ENCODE measurements around the gene MFSD1.

MFSD1 gene, protein sequence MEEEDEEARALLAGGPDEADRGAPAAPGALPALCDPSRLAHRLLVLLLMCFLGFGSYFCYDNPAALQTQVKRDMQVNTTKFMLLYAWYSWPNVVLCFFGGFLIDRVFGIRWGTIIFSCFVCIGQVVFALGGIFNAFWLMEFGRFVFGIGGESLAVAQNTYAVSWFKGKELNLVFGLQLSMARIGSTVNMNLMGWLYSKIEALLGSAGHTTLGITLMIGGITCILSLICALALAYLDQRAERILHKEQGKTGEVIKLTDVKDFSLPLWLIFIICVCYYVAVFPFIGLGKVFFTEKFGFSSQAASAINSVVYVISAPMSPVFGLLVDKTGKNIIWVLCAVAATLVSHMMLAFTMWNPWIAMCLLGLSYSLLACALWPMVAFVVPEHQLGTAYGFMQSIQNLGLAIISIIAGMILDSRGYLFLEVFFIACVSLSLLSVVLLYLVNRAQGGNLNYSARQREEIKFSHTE

DNA sequence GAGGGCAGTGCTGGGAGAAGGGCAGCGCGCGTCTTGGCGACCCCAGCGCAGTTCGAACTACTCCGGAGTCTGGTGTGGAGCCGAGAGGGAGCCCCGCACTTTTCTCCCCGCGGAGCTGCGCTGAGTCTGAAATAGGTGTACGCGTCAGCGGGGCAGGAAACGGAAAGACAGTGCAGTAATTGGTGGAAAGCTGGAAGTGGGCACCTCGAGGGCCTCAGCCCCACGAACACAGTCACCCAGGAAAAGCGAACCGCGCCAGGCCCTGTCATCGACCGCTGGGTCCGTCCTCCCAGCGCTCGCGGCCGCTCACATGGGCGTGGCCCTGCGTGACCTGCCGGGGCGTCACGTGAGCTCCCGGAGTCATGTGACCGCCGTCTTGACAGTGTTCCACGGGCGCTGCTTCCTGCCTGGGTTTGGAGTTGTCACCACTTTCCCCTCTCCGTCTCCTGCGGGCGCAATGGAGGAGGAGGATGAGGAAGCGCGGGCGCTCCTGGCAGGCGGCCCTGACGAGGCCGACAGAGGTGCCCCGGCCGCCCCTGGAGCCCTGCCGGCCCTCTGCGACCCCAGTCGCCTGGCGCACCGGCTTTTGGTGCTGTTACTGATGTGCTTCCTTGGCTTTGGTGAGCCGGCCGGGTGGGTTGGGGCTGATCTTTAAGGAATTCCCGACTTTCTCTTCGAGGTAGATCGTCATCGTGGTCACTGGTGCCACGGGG is at the start of gene MFSD1:
TSS of gene MFSD1 (plus strand) at position 359 of the 713 bp plus-strand sequence. CDS start at position 458, 99 bp downstream.
- Histone ChIP-seq H3K27ac (ENCODE audit: low read depth, low read length) (no peak within 1 kb of the TSS), H3K9me3 (ENCODE audit: control insufficient read depth, insufficient read depth, low read length) (no peaks in the 10 kb centered on the region), H3K9ac (ENCODE audit: low read depth, low read length) (peak within 1 kb of the TSS; percentile 46; the same call in 1 of the 2 replicates), H3K27me3 (ENCODE audit: control insufficient read depth, insufficient read depth, low read length) (peaks cover 24% of the 10 kb centered on the region), H3K36me3 (ENCODE audit: control insufficient read depth, insufficient read depth, low read length) (no peaks in the 10 kb centered on the region), H3K4me3 (ENCODE audit: low read depth, low read length) (peak within 1 kb of the TSS; percentile 95), H3K4me1 (ENCODE audit: control insufficient read depth, insufficient read depth, low read length) (peaks cover 8% of the 10 kb centered on the region; the same call in 1 of the 2 replicates)

- no peak overlapping the region for H3K9ac ChIP-seq (ENCODE audit: low read depth, low read length)
- no peaks in the 10 kb centered on the region for H3K9me3 ChIP-seq (ENCODE audit: control insufficient read depth, insufficient read depth, low read length)
- H3K4me1 ChIP-seq (ENCODE audit: control insufficient read depth, insufficient read depth, low read length): no peaks in the 10 kb centered on the region
- H3K27ac ChIP-seq (ENCODE audit: low read depth, low read length): no peak overlapping the region
- H3K36me3 ChIP-seq (ENCODE audit: control insufficient read depth, insufficient read depth, low read length): no peaks in the 10 kb centered on the region
- H3K4me3 ChIP-seq (ENCODE audit: low read depth, low read length): no peak overlapping the region
- H3K27me3 ChIP-seq (ENCODE audit: control insufficient read depth, insufficient read depth, low read length): no peaks in the 10 kb centered on the region
Measured at GRCh38 chr3:158753854-158754253, 48.0 kb upstream of the MFSD1 start.

DNA sequence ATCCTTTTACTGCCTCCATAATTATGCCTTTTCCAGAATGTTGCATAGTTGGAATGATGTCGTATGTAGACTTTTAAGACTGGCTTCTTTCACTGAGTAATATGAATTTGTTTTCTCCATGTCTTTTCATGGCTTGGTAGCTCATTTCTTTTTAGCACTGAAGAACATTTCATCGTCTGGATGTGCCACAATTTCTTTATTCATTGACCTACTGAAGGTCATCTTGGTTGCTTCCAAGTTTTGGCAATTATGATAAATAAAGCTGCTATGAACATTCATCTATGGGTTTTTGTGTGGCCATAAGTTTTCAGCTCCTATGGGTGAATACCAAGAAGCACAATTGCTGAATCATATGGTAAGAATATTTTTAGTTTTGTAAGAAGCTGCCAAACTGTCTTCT is 46.4 kb upstream of the MFSD1 start:
- H3K27ac ChIP-seq (ENCODE audit: low read depth, low read length): no peak overlapping the region
- no peaks in the 10 kb centered on the region for H3K36me3 ChIP-seq (ENCODE audit: control insufficient read depth, insufficient read depth, low read length)
- no peaks in the 10 kb centered on the region for H3K9me3 ChIP-seq (ENCODE audit: control insufficient read depth, insufficient read depth, low read length)
- no peak overlapping the region for H3K4me3 ChIP-seq (ENCODE audit: low read depth, low read length)
- no peaks in the 10 kb centered on the region for H3K27me3 ChIP-seq (ENCODE audit: control insufficient read depth, insufficient read depth, low read length)
- H3K9ac ChIP-seq (ENCODE audit: low read depth, low read length): no peak overlapping the region
- H3K4me1 ChIP-seq (ENCODE audit: control insufficient read depth, insufficient read depth, low read length): no peaks in the 10 kb centered on the region

DNA sequence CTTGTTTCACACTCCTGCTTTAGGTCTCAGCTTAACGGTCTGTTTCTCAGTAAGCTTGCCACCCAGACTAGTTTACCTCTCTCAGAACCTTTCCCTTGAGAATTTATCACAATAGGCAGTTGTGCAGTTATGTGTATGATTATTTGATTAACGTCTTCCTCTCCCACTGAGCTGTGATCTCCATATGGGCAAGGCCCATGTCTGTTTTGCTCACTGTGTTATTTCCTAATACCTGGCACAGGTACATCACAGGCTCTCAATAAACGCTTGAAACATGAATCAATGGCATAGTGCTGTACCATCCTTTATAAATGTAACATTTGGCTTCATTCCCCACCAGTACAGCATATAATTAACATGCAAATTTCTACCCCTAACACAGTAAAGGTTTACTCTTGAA is 40.5 kb upstream of the MFSD1 start:
- Histone ChIP-seq H3K27me3 (ENCODE audit: control insufficient read depth, insufficient read depth, low read length) (no peaks in the 10 kb centered on the region), H3K36me3 (ENCODE audit: control insufficient read depth, insufficient read depth, low read length) (no peaks in the 10 kb centered on the region), H3K4me3 (ENCODE audit: low read depth, low read length) (no peak overlapping the region), H3K9ac (ENCODE audit: low read depth, low read length) (no peak overlapping the region), H3K9me3 (ENCODE audit: control insufficient read depth, insufficient read depth, low read length) (no peaks in the 10 kb centered on the region), H3K4me1 (ENCODE audit: control insufficient read depth, insufficient read depth, low read length) (no peaks in the 10 kb centered on the region), H3K27ac (ENCODE audit: low read depth, low read length) (no peak overlapping the region)

GRCh38 chr3:158762701-158763100 is 39.2 kb upstream of the MFSD1 start:
- Histone ChIP-seq H3K9ac (ENCODE audit: low read depth, low read length) (no peak overlapping the region), H3K4me3 (ENCODE audit: low read depth, low read length) (no peak overlapping the region), H3K27me3 (ENCODE audit: control insufficient read depth, insufficient read depth, low read length) (no peaks in the 10 kb centered on the region), H3K27ac (ENCODE audit: low read depth, low read length) (no peak overlapping the region), H3K36me3 (ENCODE audit: control insufficient read depth, insufficient read depth, low read length) (no peaks in the 10 kb centered on the region), H3K9me3 (ENCODE audit: control insufficient read depth, insufficient read depth, low read length) (no peaks in the 10 kb centered on the region), H3K4me1 (ENCODE audit: control insufficient read depth, insufficient read depth, low read length) (no peaks in the 10 kb centered on the region)

DNA sequence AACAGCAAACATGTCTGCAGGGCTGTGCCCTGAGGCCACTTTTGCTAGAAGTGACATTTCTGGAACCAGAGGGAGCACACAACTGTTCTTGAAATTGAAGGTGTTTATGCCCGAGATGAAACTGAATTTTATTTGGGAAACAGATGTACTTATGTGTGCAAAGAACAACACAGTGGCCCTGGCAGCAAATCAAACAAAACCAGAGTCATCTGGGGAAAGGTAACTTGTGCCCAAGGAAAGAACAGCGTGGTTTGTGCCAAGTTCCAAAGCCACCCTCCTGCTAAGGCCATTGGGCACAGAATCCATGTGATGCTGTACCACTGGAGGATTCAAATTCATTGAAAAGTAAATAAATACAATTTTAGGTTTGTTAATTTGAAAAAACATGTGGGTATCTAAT is 38.4 kb upstream of the MFSD1 start:
- Histone ChIP-seq H3K27ac (ENCODE audit: low read depth, low read length) (no peak overlapping the region), H3K4me3 (ENCODE audit: low read depth, low read length) (no peak overlapping the region), H3K36me3 (ENCODE audit: control insufficient read depth, insufficient read depth, low read length) (no peaks in the 10 kb centered on the region), H3K27me3 (ENCODE audit: control insufficient read depth, insufficient read depth, low read length) (no peaks in the 10 kb centered on the region), H3K4me1 (ENCODE audit: control insufficient read depth, insufficient read depth, low read length) (peaks cover 6% of the 10 kb centered on the region), H3K9ac (ENCODE audit: low read depth, low read length) (no peak overlapping the region), H3K9me3 (ENCODE audit: control insufficient read depth, insufficient read depth, low read length) (no peaks in the 10 kb centered on the region)

GRCh38 chr3:158765518-158766205 is 36.2 kb upstream of the MFSD1 start:
- Histone ChIP-seq H3K27me3 (ENCODE audit: control insufficient read depth, insufficient read depth, low read length) (no peaks in the 10 kb centered on the region), H3K36me3 (ENCODE audit: control insufficient read depth, insufficient read depth, low read length) (no peaks in the 10 kb centered on the region), H3K27ac (ENCODE audit: low read depth, low read length) (no peak overlapping the region), H3K9ac (ENCODE audit: low read depth, low read length) (no peak overlapping the region), H3K4me3 (ENCODE audit: low read depth, low read length) (no peak overlapping the region), H3K4me1 (ENCODE audit: control insufficient read depth, insufficient read depth, low read length) (peaks cover 16% of the 10 kb centered on the region), H3K9me3 (ENCODE audit: control insufficient read depth, insufficient read depth, low read length) (no peaks in the 10 kb centered on the region)

DNA sequence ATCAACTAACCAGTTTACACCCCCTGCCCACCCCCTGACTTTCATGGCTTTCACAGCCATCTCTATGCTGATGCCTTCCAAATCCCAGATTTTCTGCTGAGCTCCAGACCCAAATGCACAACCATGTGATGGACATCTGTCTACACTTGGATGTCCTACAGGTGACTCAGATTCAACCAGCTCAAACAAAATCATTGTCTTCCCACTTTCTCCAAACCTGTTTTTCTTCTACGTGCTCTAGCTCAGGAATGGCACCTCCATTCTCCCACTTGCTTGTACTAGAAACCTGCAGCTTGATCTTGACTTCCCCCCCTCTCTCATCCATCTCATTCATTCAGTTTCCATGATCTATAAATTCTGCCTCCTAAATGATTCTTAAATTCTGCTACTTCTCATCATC is 35.5 kb upstream of the MFSD1 start:
- H3K36me3 ChIP-seq (ENCODE audit: control insufficient read depth, insufficient read depth, low read length): no peaks in the 10 kb centered on the region
- H3K4me3 ChIP-seq (ENCODE audit: low read depth, low read length): no peak overlapping the region
- no peaks in the 10 kb centered on the region for H3K27me3 ChIP-seq (ENCODE audit: control insufficient read depth, insufficient read depth, low read length)
- H3K4me1 ChIP-seq (ENCODE audit: control insufficient read depth, insufficient read depth, low read length): peaks cover 16% of the 10 kb centered on the region
- H3K9me3 ChIP-seq (ENCODE audit: control insufficient read depth, insufficient read depth, low read length): no peaks in the 10 kb centered on the region
- no peak overlapping the region for H3K9ac ChIP-seq (ENCODE audit: low read depth, low read length)
- H3K27ac ChIP-seq (ENCODE audit: low read depth, low read length): no peak overlapping the region

DNA sequence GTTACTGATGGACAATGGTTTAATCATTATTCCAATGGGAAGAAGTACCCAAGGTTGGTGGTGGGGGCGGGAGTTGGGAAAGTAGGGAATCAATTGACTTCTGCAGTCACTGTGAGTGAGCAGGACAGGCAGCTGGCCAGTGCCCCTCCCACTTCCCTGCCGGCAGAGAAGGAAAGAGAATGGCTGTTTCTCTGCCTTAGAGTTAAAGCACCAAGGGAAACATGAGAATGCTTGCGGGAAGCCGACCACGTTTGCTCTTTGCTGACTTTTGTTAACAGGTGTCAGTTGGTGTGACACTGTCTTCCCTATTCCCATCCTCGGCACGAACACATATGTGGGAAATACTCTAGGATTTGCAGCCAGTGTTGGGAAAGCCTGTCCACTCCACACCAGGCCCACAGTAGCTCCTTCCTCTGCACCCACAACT is 33.5 kb upstream of the MFSD1 start:
- Histone ChIP-seq H3K9ac (ENCODE audit: low read depth, low read length) (0 out of 2 replicates have a peak overlapping the region, but pooled peaks have one; percentile 25), H3K9me3 (ENCODE audit: control insufficient read depth, insufficient read depth, low read length) (no peaks in the 10 kb centered on the region), H3K27ac (ENCODE audit: low read depth, low read length) (no peak overlapping the region), H3K36me3 (ENCODE audit: control insufficient read depth, insufficient read depth, low read length) (no peaks in the 10 kb centered on the region), H3K4me1 (ENCODE audit: control insufficient read depth, insufficient read depth, low read length) (peaks cover 16% of the 10 kb centered on the region), H3K4me3 (ENCODE audit: low read depth, low read length) (no peak overlapping the region), H3K27me3 (ENCODE audit: control insufficient read depth, insufficient read depth, low read length) (no peaks in the 10 kb centered on the region)

- Histone ChIP-seq H3K36me3 (ENCODE audit: control insufficient read depth, insufficient read depth, low read length) (no peaks in the 10 kb centered on the region), H3K27ac (ENCODE audit: low read depth, low read length) (no peak overlapping the region), H3K9ac (ENCODE audit: low read depth, low read length) (no peak overlapping the region), H3K9me3 (ENCODE audit: control insufficient read depth, insufficient read depth, low read length) (no peaks in the 10 kb centered on the region), H3K4me3 (ENCODE audit: low read depth, low read length) (no peak overlapping the region), H3K27me3 (ENCODE audit: control insufficient read depth, insufficient read depth, low read length) (no peaks in the 10 kb centered on the region), H3K4me1 (ENCODE audit: control insufficient read depth, insufficient read depth, low read length) (peaks cover 16% of the 10 kb centered on the region)
Measured at GRCh38 chr3:158768881-158769543, 32.8 kb upstream of the MFSD1 start.

Measured in HUES48 (cell line).